HG03108 (cell line): ENCODE measurements around the gene GNAI3.
"Not testable (repeated sequence)": the region's sequence is repeated elsewhere in the genome, so short reads cannot be mapped to it uniquely, and the experiment has no call there.

Experiments
- ATAC-seq: cut with Tn5 transposase; IDR thresholded peaks from one replicate; pipeline ENCODE4 v1.9.1; 2021; ENCODE audit warnings: moderate library complexity; ENCODE audit not compliant: unreplicated experiment

Gene GNAI3

GRCh38 chr1:109657395-109657794 is 109.0 kb downstream of the GNAI3 start:
- no peak for ATAC-seq

DNA sequence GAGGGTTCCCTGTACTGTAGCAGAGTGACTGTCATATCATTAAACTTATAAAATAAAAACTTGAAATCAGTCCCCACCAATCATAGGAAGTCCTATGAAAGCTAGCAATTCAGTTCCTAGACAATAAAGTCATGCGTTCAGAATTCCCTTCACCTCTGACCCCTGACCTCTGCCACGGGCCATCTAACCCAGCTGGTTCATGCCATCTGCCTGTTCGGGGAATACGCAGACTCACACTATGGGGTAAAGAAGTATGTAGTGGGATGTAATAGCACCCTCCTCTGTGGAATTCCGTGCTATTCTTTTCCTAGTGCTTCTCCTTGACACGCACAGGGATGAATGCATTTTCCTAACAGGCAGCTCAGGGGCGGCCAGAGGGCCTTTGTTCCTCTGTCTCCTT is 109.6 kb downstream of the GNAI3 start:
- no peak for ATAC-seq

- no peak for ATAC-seq
These were observed 110.2 kb downstream of the GNAI3 start for GRCh38 chr1:109658533-109659042.

- ATAC-seq = no peak
These were observed 110.7 kb downstream of the GNAI3 start for GRCh38 chr1:109659145-109659544.

DNA sequence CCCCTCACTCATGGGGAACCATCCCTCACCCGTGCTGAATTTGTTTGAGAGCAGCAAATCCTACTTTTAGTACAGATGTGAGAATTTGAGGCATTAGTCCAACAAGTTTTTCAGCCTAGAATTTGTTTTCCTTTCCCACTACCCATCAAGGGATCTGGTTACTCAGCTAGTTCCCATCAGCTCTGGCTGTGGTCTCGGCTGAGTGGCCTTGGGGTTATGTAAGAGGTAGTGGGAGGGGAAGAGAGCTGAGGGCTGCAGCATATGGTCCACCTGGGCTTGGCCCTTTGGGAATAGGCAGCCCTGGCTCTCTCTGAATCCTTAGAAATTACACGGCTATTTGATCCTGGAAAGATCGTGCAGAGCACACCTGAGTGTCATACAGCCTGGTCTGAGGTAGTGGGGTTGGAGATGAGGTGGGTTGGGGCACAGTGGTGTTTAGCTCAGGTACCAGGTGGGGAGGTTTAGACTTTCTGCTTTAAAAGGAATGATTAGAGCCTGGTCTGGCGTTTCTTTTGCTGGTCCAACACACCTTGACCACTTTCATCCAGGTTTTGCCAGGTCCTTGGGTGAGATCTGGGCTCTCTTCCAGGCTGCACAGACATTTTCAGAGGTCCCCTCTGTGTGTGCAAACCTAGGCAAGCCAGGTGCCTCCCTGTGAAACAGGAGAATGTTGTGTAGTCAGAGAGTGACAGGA is 111.7 kb downstream of the GNAI3 start:
- ATAC-seq = no peak

- not testable (repeated sequence) for ATAC-seq
These were observed 112.2 kb downstream of the GNAI3 start for GRCh38 chr1:109660691-109661026.

DNA sequence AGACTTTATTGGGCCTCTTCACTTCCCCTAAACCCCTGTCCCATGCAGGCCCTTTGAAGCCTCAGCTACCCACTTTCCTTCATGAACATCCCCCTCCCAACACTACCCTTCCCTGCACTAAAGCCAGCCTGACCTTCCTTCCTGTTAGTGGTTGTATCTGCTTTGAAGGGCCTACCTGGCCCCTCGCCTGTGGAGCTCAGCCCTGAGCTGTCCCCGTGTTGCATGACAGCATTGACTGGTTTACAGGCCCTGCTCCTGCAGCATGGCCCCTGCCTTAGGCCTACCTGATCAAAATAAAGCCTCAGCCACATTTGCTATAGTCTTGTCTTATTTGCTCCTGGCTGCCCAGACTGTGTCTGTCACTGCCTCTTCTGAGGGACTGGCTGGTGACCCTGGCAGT is 113.0 kb downstream of the GNAI3 start:
- no peak for ATAC-seq

DNA sequence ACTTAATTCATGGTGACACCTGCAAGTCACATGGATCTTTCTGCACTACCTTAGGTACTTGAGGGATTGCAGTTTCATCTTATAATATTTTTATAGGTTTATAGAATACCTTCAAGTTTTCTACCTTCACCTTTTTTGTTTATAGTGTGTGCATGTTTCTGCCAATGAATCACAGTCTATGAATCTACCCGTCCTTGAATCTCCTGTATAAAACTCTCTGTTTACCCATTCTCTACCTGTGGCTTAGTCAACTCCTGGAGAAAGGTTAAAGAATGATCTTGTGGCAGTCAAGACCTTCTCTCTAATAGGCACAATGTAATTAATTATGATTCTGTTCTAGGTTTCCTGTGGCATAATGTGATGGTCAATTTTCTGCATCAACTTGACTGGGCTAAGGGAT is 116.3 kb downstream of the GNAI3 start:
- ATAC-seq = no peak

- ATAC-seq = peak; percentile 92
These were observed 119.2 kb downstream of the GNAI3 start, which contains the start of gene GSTM2 for GRCh38 chr1:109667452-109668122. TSS of gene GSTM2 (plus strand) at chr1:109668057. CDS start at chr1:109668116, 59 bp downstream.
